GM10847 (cell line): ENCODE measurements around the gene CLCN6.

Experiments
- POLR2A ChIP-seq: IDR thresholded peaks from 2 replicates; pipeline ENCODE4 v1.6.1; 2011; ENCODE audit not compliant: insufficient read length; ENCODE audit errors: extremely low read depth

CLCN6 gene

GRCh38 chr1:11828511-11828910 is 22.5 kb downstream of the CLCN6 start:
- TF ChIP-seq POLR2A: no peak

- TF ChIP-seq POLR2A: no peak
Observed at GRCh38 chr1:11831945-11832725, 26.1 kb downstream of the CLCN6 start.

DNA sequence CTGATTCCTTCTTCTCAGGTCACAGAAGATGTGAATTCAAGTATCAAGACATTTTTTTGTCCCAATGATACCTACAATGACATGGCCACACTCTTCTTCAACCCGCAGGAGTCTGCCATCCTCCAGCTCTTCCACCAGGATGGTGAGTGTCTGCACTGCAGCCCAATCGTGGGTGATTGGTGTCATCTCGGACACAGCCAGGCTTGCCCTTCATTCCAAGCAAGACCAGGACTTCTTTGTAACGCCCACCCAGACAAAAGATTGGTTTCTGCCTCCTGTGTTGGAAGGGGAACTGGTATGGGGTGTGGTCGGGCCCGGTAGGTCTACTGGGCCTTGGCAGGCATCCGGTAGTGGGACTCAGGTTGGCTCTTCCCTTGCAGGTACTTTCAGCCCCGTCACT is 27.5 kb downstream of the CLCN6 start:
- no peak for TF ChIP-seq POLR2A

GRCh38 chr1:11833900-11834299 is 27.9 kb downstream of the CLCN6 start:
- TF ChIP-seq POLR2A: no peak

DNA sequence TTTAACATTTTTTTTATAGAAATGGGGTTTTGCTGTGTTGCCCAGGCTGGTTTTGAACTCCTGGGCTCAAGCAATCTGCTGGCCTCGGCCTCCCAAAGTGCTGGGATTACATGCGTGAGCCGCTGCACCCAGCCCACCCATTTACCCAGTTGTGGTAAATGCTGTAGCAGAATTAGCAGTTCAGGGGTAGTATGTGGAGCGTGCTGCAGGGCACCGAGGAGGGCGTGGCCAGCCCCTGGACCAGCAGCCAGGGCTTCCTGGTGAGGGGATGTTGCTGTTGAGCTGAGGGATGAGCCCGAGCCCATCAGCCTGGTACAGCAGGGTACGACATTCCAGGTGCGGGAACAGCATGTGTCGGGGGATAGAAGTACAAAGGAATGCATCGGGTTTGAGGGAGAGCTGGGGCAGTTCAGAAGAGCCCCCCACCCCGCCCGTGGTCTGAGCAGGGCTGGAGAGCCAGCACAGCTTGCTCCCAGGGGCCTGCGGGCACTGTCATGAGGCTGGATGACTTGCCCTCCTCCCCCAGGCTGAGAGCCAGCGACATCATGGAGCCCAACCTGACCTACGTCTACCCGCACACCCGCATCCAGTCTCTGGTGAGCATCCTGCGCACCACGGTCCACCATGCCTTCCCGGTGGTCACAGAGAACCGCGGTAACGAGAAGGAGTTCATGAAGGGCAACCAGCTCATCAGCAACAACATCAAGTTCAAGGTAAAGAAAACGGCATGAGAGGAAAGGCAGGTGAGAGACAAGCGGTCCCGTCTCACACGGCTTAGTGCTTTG is 29.6 kb downstream of the CLCN6 start:
- no peak for TF ChIP-seq POLR2A

GRCh38 chr1:11836955-11837766 is 31.2 kb downstream of the CLCN6 start:
- TF ChIP-seq POLR2A: no peak

DNA sequence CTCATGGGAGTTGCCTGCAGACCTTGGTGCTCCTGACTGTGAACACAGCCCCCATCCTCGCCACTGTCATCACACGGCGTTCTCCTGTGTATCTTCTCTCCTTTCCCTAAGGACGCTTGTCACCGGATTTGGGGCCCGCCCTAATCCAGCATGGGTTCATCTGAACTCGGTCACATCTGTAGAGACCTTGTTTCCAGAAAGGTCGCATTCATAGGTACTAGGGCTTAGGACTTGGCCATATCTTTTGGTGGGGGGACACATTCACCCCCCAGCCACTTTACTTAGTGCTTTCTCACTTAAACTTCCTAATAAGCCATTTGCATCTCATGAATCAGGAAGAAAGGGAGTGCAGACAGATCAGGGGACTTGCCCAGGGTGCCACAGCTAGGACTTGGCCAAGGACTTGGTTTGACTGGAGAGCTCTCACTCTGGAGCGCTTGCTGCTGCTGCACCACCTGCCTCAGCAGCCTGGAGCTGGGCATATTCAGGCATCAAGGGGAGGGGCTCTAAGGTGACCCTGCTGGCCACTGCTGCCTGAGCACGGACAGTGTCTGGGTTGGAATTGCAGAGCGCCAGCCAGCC is 31.9 kb downstream of the CLCN6 start:
- TF ChIP-seq POLR2A: no peak

DNA sequence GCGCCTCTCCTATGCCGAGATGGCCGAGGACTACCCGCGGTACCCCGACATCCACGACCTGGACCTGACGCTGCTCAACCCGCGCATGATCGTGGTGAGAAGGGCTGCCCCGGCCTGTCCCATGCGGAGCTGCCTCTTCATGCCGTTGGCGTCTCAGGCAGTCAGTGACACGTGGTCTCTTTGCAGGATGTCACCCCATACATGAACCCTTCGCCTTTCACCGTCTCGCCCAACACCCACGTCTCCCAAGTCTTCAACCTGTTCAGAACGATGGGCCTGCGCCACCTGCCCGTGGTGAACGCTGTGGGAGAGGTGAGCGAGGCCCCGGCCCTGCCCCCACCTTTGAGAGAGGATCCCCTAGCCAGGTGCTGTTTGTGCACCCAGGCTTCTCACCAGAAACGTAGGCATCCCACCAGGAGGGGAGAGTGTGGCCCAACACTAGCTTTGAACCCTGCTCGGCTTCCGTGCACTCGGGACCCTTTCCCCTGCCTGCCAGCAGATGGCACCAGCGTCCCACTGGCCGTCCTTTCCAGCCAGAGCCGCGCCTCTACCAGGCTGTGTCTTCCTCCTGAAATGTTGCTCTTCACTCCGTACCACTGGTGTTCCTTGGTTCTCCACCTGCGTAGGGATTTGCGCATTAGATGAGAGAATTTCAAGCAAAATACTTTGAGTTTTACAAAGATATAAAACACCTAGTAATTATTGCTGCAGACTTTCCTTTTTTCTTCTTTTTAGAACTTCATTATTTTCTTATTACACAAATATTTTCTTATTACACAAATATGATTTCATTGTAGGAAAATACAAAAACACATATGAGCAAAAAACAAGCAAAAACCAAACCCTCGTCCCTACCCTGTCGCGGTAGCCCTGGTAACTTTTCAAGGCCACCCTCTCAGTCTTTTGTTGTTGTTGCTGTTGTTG is 32.6 kb downstream of the CLCN6 start:
- TF ChIP-seq POLR2A: no peak

- no peak for TF ChIP-seq POLR2A
Observed at GRCh38 chr1:11839727-11840705, 34.0 kb downstream of the CLCN6 start.

DNA sequence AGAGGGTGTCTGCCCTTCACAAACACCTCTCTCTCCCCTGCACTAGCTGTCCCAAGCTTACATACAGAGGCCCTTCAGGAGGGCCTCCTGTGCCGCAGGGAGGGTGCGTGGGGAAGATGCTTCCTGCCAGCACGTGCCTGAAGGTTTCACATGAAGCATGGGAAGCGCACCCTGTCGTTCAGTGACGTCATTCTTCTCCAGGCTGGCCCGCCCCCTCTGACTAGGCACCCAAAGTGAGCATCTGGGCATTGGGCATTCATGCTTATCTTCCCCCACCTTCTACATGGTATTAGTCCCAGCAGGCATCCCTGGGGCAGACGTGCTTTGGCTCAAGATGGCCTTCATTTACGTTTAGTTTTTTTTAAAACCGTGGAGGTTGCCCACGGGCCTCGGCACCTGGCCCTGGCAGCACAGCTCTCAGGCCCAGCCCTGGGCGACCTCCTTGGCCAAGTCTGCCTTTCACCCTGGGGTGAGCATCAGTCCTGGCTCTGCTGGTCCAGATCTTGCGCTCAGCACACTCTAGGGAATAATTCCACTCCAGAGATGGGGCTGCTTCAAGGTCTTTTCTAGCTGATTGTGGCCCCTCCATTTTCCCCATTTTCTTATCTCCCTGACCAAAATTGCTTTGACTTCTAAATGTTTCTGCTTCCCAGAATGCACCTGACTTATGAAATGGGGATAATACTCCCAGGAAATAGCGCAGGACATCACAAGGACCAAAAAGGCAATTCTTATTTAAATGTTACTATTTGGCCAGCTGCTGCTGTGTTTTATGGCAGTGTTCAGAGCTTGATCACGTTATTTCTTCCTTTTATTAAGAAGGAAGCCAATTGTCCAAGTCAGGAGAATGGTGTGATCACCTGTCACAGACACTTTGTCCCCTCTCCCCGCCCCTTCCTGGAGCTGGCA is 35.5 kb downstream of the CLCN6 start:
- TF ChIP-seq POLR2A: no peak

DNA sequence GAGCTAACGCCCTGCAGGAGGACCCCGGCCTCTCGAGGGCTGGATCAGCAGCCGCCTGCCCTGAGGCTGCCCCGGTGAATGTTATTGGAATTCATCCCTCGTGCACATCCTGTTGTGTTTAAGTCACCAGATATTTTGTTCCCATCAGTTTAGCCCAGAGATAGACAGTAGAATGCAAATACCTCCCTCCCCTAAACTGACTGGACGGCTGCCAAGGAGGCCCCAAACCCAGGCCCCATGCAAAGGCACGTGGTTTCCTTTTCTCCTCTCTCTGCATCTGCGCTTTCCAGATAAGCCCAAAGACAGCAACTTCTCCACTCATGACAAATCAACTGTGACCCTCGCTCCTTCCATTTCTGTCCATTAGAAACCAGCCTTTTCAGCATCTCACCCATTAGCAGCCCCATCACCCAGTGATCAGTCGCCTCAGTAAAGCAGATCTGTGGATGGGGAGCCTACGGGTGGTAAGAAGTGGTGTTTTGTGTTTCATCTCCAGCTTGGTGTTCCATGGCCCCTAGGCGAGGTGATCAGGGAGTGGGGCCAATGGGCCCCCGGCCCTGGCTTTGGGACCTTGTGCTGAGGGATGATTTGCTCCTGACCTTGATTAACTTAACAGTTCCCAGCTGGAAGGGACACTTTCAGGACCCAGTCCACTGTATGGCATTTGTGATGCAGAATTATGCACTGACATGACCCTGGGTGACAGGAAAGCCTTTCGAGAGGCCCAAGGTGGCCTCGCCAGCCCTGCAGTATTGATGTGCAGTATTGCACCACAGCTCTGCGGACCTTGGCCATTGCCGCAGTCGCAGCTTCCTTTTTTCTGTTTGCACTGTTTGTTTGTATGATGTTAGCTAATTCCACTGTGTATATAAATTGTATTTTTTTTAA is 36.4 kb downstream of the CLCN6 start:
- no peak for TF ChIP-seq POLR2A
